Panc1 (cell line): ENCODE measurements around the gene GOLGA6C. TPM values are rescaled to one million over a fixed set of nuclear protein-coding genes. Genes with fewer than 3 reads are reported as not detected.

ENCODE experiments used
- ATAC-seq: fragments of 200-7000 bp; cut with Tn5 transposase; 2 replicates; pipeline ENCODE4 v1.9.1; 2020; ENCODE audit warnings: mild to moderate bottlenecking, moderate library complexity
- BruUV-seq: library from RNA; stranded (reverse); fragments of 400-500 nt; replicated peaks from 2 replicates; lab custom pipeline; 2021; lab: Mats Ljungman, UMichigan
- CTCF ChIA-PET: fragments of 300-600 bp; sonication (Branson Sonifier 250); formaldehyde crosslinking; loops from one replicate; lab custom pipeline; 2022; ENCODE audit warnings: antibody characterized with exemption; lab: Charles Lee
- POLR2A ChIA-PET: fragments of 300-600 bp; sonication (Branson Sonifier 250); formaldehyde crosslinking; loops from one replicate; lab custom pipeline; 2022; ENCODE audit warnings: antibody characterized with exemption; lab: Charles Lee
- DNase-seq: peaks from one replicate; pipeline ENCODE4 v3.0.0-alpha.2; 2010; ENCODE audit warnings: low read depth, low spot score
- H3K27ac ChIP-seq: 2 replicates; pipeline ENCODE4 v1.5.1; 2011; ENCODE audit warnings: mild to moderate bottlenecking, low read length, inconsistent platforms
- H3K27me3 ChIP-seq: fragments of 200-500 bp; sonication (Bioruptor generic); 2 replicates; pipeline ENCODE4 v1.6.0; 2014; ENCODE audit warnings: low read length, inconsistent platforms; ENCODE audit not compliant: control insufficient read depth, insufficient read depth
- H3K36me3 ChIP-seq: fragments of 200-500 bp; sonication (Bioruptor generic); 2 replicates; pipeline ENCODE4 v1.5.1; 2014; ENCODE audit warnings: inconsistent platforms, mild to moderate bottlenecking, low read length, moderate library complexity; ENCODE audit not compliant: control insufficient read depth, insufficient read depth
- H3K4me1 ChIP-seq: 2 replicates; pipeline ENCODE4 v1.5.1; 2011; ENCODE audit warnings: inconsistent platforms, mild to moderate bottlenecking, low read length, moderate library complexity; ENCODE audit not compliant: control insufficient read depth, insufficient read depth
- H3K4me3 ChIP-seq, 2 experiments: 2 replicates each; pipeline ENCODE4 v1.5.1; 2011 to 2012; ENCODE audit warnings: low read depth in 2 of 2, low read length in 2 of 2, mild to moderate bottlenecking in 2 of 2, inconsistent platforms in 1 of 2, moderate library complexity in 1 of 2
- H3K9me3 ChIP-seq: fragments of 200-500 bp; sonication (Bioruptor generic); 2 replicates; pipeline ENCODE4 v1.5.1; 2014; ENCODE audit warnings: low read depth, mild to moderate bottlenecking, inconsistent platforms, low read length, moderate library complexity; ENCODE audit not compliant: control insufficient read depth, insufficient read depth
- POLR2AphosphoS5 ChIP-seq: IDR thresholded peaks from 2 replicates; pipeline ENCODE4 v1.6.1; 2012; ENCODE audit warnings: mild to moderate bottlenecking, low read depth, low read length, moderate library complexity
- REST ChIP-seq, 2 experiments: IDR thresholded peaks; 2 replicates each; pipeline ENCODE4 v1.6.1; 2011 to 2012; ENCODE audit warnings: low read depth in 2 of 2, control low read depth in 1 of 2, low read length in 1 of 2, mild to moderate bottlenecking in 1 of 2, moderate library complexity in 1 of 2; ENCODE audit not compliant: insufficient read depth in 1 of 2
- SIN3A ChIP-seq: IDR thresholded peaks from 2 replicates; pipeline ENCODE4 v1.6.1; 2012; ENCODE audit warnings: low read depth, mild to moderate bottlenecking, low read length, moderate library complexity, borderline replicate concordance; ENCODE audit not compliant: insufficient read depth
- TCF7L2 ChIP-seq: IDR thresholded peaks from 2 replicates; pipeline ENCODE4 v1.6.1; 2011; ENCODE audit warnings: mild to moderate bottlenecking, low read depth, low read length, inconsistent platforms
- in situ Hi-C: cut with HindIII; loops from 2 replicates; pipeline ENCODE4 v1.10.0; 2016; ENCODE audit warnings: low sequenced_read_pairs, low pct_unique_long_range_greater_than_20kb
- intact Hi-C: fragments of 100-400 bp; cut with micrococcal nuclease; formaldehyde crosslinking; loops from one replicate; pipeline ENCODE4 v1.10.0; 2022; ENCODE audit not compliant: unreplicated experiment
- total RNA-seq: library from RNA; stranded (reverse); gene quantifications from one replicate; pipeline ENCODE4 v1.2.1, GENCODE V29; 2021; ENCODE audit not compliant: unreplicated experiment
- TF ChIP-seq, protein P1 (sequence below): fragments of 450-650 bp; IDR thresholded peaks from 2 replicates; pipeline ENCODE4 v1.5.1; 2017; ENCODE audit warnings: mild to moderate bottlenecking

The GOLGA6C gene
- total RNA-seq, 1 experiment from 2014 or later, result not detected

DNA sequence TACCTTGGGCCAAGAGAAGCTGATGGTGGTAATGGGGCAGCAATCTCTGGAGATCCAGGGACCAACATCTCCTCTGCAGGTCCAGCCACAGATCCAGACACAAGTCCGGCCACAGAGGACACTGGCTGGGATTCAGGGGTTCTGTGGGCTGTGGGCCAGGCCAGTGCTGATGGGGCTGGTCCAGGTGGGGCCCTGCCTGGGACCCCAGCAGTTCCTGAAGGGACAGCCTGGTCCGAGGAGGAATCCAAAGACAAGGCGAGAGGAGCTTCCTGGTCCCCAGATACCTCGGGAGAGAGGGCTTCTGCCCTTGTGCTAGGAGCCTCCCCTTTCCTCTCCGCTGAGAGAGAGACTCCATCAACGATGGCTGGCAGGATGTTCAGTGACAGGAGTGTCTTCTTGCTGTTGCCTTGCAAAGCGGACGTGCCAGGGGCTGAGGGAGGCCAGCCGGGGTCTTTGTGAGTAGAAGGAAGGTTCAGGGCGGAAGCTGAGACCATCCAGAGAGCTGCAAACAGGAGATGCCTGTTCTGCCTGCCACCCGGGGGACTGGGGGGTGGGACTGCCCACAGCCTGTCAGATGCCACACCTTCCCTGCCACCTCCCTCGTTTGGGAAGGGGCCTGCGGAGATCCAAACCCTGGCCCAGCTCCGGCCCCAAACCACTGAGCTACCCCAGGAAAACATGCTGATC lies 24.5 kb upstream of the GOLGA6C start:
- no peaks in the 10 kb centered on the region for H3K36me3 ChIP-seq
- no peaks in the 10 kb centered on the region for H3K9me3 ChIP-seq
- no peaks in the 10 kb centered on the region for H3K4me1 ChIP-seq
- DNase-seq (no peak), ATAC-seq (no peak)
- CTCF ChIA-PET, result no interaction called here
- in situ Hi-C loops, result no loop called here
- BruUV-seq, result no TSS peak
- intact Hi-C loops, result no loop called here
- H3K27ac ChIP-seq, result no peak overlapping the region
- TF ChIP-seq, protein P1, sequence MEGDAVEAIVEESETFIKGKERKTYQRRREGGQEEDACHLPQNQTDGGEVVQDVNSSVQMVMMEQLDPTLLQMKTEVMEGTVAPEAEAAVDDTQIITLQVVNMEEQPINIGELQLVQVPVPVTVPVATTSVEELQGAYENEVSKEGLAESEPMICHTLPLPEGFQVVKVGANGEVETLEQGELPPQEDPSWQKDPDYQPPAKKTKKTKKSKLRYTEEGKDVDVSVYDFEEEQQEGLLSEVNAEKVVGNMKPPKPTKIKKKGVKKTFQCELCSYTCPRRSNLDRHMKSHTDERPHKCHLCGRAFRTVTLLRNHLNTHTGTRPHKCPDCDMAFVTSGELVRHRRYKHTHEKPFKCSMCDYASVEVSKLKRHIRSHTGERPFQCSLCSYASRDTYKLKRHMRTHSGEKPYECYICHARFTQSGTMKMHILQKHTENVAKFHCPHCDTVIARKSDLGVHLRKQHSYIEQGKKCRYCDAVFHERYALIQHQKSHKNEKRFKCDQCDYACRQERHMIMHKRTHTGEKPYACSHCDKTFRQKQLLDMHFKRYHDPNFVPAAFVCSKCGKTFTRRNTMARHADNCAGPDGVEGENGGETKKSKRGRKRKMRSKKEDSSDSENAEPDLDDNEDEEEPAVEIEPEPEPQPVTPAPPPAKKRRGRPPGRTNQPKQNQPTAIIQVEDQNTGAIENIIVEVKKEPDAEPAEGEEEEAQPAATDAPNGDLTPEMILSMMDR, result no peak
- TF ChIP-seq SIN3A (no peak), POLR2AphosphoS5 (no peak), REST (IDR thresholded peaks at IDR 0.05; ENCODE audit: insufficient read depth in 1 of 2, low read depth in 2 of 2, low read length in 1 of 2) (no peak), TCF7L2 (no peak)
- POLR2A ChIA-PET, result interaction anchor here (0.5 to 0.7 kb wide), 2 partner anchors 126 to 277 kb away, joined by 3 read pairs; no protein-coding TSS in a partner anchor
- H3K4me3 ChIP-seq, result no peak overlapping the region
- H3K27me3 ChIP-seq, result no peaks in the 10 kb centered on the region

GRCh38 chr15:75234191-75234810 lies 23.8 kb upstream of the GOLGA6C start:
- DNase-seq, result no peak
- in situ Hi-C loops, result no loop called here
- ATAC-seq, result no peak
- TF ChIP-seq TCF7L2, result no peak
- no peak for TF ChIP-seq POLR2AphosphoS5
- TF ChIP-seq, protein P1, result no peak
- Histone ChIP-seq H3K4me3 (no peak overlapping the region), H3K27me3 (no peaks in the 10 kb centered on the region), H3K36me3 (no peaks in the 10 kb centered on the region), H3K4me1 (no peaks in the 10 kb centered on the region), H3K9me3 (no peaks in the 10 kb centered on the region), H3K27ac (no peak overlapping the region)
- ChIA-PET CTCF (no interaction called here), POLR2A (interaction anchor here (0.5 to 0.7 kb wide), 3 partner anchors 127 to 277 kb away, joined by 3 to 4 read pairs (median 3); no protein-coding TSS in a partner anchor)
- intact Hi-C loops, result no loop called here
- no TSS peak for BruUV-seq
